HG03066 (cell line): ENCODE measurements around the gene AMIGO2.
"Not testable (repeated sequence)": the region's sequence is repeated elsewhere in the genome, so short reads cannot be mapped to it uniquely, and the experiment has no call there.

Experiments used
- ATAC-seq: cut with Tn5 transposase; IDR thresholded peaks from one replicate; pipeline ENCODE4 v1.9.1; 2021; ENCODE audit warnings: low read depth; ENCODE audit not compliant: unreplicated experiment

Gene AMIGO2

GRCh38 chr12:47079468-47079980, at the start of gene AMIGO2, which contains the start of gene PCED1B:
Gene AMIGO2 (minus strand): TSS chr12:47079959. CDS start chr12:47079002, 957 bp downstream.
Gene PCED1B (plus strand): TSS chr12:47079621. CDS start chr12:47235064, 155,443 bp downstream.
- peak; percentile 64 for ATAC-seq

GRCh38 chr12:47126246-47126645, 46.5 kb upstream of the AMIGO2 start:
- no peak for ATAC-seq

GRCh38 chr12:47124451-47124850, 44.7 kb upstream of the AMIGO2 start:
- ATAC-seq, result no peak

- no peak for ATAC-seq
Observed at GRCh38 chr12:47123730-47124129, 44.0 kb upstream of the AMIGO2 start.

- ATAC-seq, result no peak
Observed at GRCh38 chr12:47122602-47123001, 42.8 kb upstream of the AMIGO2 start.

- ATAC-seq, result no peak
Observed at GRCh38 chr12:47121146-47121545, 41.4 kb upstream of the AMIGO2 start.

GRCh38 chr12:47120736-47121135, 41.0 kb upstream of the AMIGO2 start:
- no peak for ATAC-seq

- ATAC-seq, result not testable (repeated sequence)
Observed at GRCh38 chr12:47117305-47117704, 37.5 kb upstream of the AMIGO2 start.

GRCh38 chr12:47114481-47114892, 34.7 kb upstream of the AMIGO2 start:
- ATAC-seq, result no peak

- ATAC-seq, result no peak
Observed at GRCh38 chr12:47112679-47113078, 32.9 kb upstream of the AMIGO2 start.

- ATAC-seq, result no peak
Observed at GRCh38 chr12:47111854-47112253, 32.1 kb upstream of the AMIGO2 start.

GRCh38 chr12:47111392-47111778, 31.6 kb upstream of the AMIGO2 start:
- ATAC-seq, result no peak

GRCh38 chr12:47110718-47111391, 31.1 kb upstream of the AMIGO2 start:
- ATAC-seq, result no peak

- ATAC-seq, result no peak
Observed at GRCh38 chr12:47110011-47110541, 30.3 kb upstream of the AMIGO2 start.

GRCh38 chr12:47107926-47108325, 28.2 kb upstream of the AMIGO2 start:
- no peak for ATAC-seq

GRCh38 chr12:47107446-47107845, 27.7 kb upstream of the AMIGO2 start:
- no peak for ATAC-seq

GRCh38 chr12:47105914-47106674, 26.3 kb upstream of the AMIGO2 start:
- no peak for ATAC-seq

GRCh38 chr12:47102845-47103651, 23.3 kb upstream of the AMIGO2 start:
- no peak for ATAC-seq

GRCh38 chr12:47102406-47102805, 22.6 kb upstream of the AMIGO2 start:
- no peak for ATAC-seq

- ATAC-seq, result no peak
Observed at GRCh38 chr12:47100160-47100559, 20.4 kb upstream of the AMIGO2 start.

- ATAC-seq, result no peak
Observed at GRCh38 chr12:47099610-47100009, 19.9 kb upstream of the AMIGO2 start.
